GM19043 (cell line): Measurements from ENCODE around the gene RAD51B.

Experiments used
- ATAC-seq: cut with Tn5 transposase; IDR thresholded peaks from one replicate; pipeline ENCODE4 v1.9.1; 2021; ENCODE audit warnings: low read depth; ENCODE audit not compliant: unreplicated experiment

The RAD51B gene

GRCh38 chr14:68544081-68544892 lies 724.7 kb downstream of the RAD51B start:
- no peak for ATAC-seq

- ATAC-seq = no peak
Measured at GRCh38 chr14:68546839-68547238, 727.3 kb downstream of the RAD51B start.

- ATAC-seq = no peak
Measured at GRCh38 chr14:68547305-68548193, 728.0 kb downstream of the RAD51B start.

- ATAC-seq = no peak
Measured at GRCh38 chr14:68548194-68549076, 728.9 kb downstream of the RAD51B start.

GRCh38 chr14:68550338-68550715 lies 730.7 kb downstream of the RAD51B start:
- ATAC-seq = no peak

GRCh38 chr14:68551045-68551683 lies 731.6 kb downstream of the RAD51B start:
- ATAC-seq = no peak

- ATAC-seq = no peak
Measured at GRCh38 chr14:68552075-68552474, 732.5 kb downstream of the RAD51B start.

- ATAC-seq = no peak
Measured at GRCh38 chr14:68552602-68553001, 733.0 kb downstream of the RAD51B start.

- no peak for ATAC-seq
Measured at GRCh38 chr14:68553311-68553710, 733.7 kb downstream of the RAD51B start.

- no peak for ATAC-seq
Measured at GRCh38 chr14:68554231-68554630, 734.7 kb downstream of the RAD51B start.

GRCh38 chr14:68556253-68556652 lies 736.7 kb downstream of the RAD51B start:
- no peak for ATAC-seq

- no peak for ATAC-seq
Measured at GRCh38 chr14:68557648-68558047, 738.1 kb downstream of the RAD51B start.

- no peak for ATAC-seq
Measured at GRCh38 chr14:68558096-68558495, 738.5 kb downstream of the RAD51B start.

- no peak for ATAC-seq
Measured at GRCh38 chr14:68559949-68560348, 740.4 kb downstream of the RAD51B start.

- no peak for ATAC-seq
Measured at GRCh38 chr14:68561531-68562007, 742.0 kb downstream of the RAD51B start.

- no peak for ATAC-seq
Measured at GRCh38 chr14:68562911-68563250, 743.3 kb downstream of the RAD51B start.

- no peak for ATAC-seq
Measured at GRCh38 chr14:68563251-68564131, 743.9 kb downstream of the RAD51B start.

GRCh38 chr14:68564191-68564825 lies 744.7 kb downstream of the RAD51B start:
- no peak for ATAC-seq
